ENCODE measurements around the gene HCRTR1.

Gene HCRTR1

DNA sequence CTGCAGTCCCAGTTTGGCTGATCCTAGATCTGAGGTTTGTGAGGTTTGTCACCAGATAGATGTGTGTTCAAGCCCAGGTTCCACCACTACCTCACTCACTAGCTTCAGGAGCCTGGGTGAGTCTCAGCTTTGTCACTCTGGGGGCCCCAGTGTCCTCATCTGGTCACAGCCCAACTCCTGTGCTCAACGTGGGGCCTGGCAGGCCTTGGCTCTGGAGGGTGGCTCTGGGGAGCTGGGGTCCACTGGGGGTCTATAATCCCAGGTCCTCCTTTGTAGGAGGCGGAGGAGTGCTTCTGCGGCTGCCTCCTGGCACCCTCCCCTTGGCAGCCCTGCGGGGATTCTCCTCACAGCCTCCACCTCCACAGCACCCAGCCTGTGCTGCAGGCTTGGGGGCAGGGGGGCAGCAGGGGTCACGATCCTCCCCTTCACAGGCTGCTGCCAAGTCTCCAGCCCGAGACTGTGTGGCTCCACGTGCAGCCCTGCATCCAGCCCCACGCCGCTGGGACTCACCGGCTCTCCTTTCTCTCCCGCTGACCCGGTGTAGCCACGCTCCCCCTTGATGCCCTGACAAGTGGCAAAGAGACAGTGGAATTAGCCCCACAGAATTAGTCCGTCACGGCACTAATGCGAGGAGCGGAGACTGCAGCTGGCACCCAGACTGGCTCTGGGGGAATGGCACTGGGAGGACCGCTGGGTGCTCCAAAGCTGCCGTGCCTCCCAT, 49.7 kb downstream of the HCRTR1 start:
- no peak for DNase-seq (ENCODE audit: low spot score)

DNA sequence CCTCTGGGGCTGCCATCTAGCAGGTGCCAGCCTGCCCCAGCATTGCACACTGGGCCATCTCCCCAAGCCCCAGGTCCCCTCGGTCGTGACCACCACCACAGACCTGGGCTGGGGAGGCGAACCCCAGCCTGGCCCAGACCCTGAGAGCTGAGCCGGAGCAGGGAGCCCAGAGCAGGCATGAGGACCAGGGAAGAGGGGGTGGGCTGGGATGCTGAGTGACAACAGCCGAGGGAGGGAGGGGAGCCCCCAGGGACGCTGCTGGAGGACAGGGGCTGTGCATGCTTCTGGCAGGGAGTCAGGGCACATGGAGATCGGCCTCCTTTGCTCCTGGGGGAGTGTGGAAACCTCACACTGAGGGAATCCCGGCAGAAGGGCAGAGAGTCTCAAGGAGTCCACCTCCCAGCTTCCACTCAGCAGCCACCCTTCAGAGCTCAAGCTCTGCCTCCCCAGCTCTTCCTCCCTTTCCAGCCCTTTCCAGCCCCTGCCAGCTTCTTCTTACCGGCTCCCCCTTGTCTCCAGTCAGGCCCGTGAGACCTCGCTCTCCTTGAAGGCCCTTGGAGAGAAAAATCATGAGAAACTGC, 50.9 kb downstream of the HCRTR1 start:
- DNase-seq (ENCODE audit: low spot score), result no peak

DNA sequence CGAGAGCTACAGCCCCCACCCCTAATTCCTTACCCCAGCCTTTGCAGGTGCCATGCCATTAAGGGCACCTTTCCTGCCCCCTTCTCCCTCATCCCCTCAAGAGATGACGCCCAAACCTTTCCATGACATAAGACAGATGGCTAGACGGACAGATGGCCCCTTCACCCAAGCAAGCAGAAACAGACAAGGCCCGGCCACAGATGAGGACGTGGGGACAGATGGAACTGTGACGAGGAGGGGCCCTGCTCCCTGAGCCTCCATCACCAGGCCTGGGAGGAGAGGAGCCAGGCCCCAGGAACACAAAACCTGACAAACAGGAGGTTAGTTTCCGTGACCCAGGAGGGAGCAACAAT, 51.9 kb downstream of the HCRTR1 start:
- no peak for DNase-seq (ENCODE audit: low spot score)

DNA sequence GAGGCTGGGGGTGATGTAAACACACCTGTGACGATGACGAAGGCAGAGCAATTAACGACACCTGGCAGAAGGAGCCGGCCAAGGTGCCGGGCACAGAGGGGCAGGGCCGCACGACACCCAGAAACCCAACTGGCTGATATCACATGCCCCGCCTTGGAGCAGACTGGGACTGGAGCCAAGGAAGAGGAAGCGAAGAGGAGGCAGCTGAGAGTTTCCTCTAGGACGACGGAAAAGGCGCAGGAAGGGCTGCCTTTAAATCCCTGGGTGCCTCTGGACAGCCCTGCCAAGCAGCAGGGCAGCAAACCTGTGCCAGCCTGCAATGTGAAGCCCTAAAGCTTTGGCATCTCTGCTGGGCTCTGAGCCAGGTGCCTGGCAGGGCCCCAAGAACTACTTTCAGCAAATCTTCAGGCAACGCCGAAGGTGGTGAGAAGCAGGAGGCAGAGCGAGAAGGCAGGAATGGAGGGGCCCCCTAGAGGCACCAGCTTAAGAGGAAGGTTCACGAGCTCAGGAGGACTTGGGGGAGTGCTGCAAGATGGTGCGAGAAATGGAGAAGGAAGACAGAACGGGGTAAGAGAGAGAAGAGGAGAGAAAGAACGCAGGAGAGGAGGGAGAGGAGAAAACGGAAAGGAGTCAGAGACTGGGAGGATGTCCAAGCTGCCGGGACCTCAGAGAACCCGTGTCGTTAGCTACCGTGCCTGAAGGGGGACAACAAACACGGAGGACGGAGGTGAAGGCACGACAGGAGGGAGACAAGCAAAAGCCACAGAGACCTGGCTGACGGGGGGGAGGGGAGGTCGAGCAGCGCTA, 52.5 kb downstream of the HCRTR1 start:
- no peak for DNase-seq (ENCODE audit: low spot score)

DNA sequence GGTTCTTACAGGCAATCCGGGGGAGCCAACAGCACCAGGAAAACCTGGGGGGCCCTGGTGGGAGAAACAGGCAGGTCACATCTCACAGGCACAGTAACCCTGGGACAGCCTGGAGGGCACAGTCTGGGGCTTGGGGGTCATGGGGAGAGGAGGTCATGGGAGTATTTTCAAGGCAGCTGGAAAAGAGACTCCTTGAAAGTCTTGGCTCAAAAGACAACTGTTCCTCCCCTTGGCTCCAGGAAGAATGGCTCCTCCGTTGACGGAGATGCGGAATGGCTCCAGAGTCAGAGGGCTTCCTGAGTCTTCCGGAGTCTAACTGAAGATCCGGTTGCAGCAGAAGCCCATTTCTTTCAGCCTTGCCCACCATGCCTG, 53.1 kb downstream of the HCRTR1 start:
- no peak for DNase-seq (ENCODE audit: low spot score)

DNA sequence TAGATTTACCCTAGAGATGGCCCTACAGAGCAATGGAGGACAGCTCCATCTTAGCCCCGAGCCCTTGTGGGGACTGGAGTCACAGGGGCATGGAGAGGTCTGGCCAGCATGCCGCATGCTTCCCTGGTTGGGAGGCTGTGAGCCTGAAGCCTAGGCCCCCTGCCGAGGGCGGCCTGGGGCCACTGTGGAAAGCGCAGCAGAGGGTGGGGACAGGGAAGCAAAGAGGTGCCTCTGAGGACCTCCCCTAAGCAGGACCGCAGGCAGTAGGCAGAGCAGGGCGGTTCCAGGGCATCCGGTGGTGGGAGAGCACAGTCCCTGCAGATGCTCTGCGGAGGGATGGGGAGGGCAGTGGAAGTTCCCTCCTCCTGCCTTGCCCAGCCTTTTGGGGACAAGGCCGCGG, 53.7 kb downstream of the HCRTR1 start:
- DNase-seq (ENCODE audit: low spot score), result no peak

DNA sequence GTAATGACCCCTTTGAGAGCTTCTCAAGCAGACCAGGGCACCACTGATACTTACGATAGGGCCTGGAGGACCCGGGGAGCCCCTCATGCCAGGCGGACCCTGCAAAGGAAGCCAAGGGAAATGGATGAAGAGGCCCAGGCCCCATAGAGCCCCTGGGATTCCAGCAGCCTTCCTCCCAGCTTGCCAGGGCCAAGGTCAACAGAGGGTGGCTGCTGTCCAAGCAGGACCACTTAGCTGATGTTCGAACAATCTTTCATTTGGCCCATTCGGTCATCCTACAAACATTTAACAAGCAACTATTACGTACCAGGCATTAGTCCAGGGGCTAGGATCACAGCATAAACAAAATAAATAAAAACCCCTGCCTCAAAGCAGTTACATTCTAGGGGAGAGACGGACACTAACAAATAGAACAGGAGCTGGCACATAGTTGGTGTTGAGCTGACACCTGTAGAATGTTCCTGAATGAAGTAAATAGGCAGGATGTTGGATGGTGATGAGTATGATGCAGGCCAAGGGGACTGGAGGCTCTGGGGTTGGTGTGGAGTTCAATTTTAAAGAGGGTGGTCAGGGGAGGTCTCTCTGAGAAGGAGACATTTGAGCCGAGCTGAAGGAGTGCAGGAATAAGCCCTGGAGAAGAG, 54.2 kb downstream of the HCRTR1 start:
- no peak for DNase-seq (ENCODE audit: low spot score)

DNA sequence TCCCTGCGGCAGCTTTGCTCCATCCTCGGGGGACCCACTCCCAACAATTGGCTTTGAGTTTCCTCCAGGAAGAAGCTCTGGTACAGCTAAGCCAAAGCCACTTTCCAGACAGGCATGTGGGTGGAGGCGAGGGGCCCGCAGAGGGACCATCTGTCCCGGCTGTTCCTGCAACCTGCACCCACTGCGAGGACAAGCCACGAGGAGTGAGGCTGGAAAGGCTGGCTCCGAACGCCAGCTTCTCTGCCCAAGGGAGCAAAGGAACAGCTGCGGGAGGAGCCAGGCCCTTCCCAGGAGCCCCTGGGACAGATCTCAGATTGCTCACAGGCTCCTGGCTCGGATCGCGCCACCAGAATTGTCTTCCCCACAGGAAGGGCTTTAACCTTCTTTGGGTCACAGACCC, 55.5 kb downstream of the HCRTR1 start:
- no peak for DNase-seq (ENCODE audit: low spot score)

DNA sequence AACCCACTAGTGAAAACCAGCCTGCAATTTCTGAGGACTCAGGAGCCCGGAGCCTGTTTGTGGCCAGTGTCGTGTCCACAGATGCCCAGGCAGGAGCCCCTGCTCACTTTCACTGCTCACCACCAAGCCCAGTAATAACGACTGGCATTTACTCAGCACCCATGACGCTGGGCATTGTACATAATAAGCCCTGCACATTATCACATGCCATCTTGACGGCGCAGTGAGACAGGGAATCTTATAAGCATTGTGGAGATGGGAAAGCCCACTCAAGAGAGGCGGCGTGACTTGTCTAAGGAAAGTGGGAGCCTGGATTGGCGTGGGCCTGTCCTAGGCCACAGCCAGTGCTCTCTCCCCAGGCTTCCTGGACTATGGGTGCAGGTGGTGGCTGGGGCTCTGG, 55.9 kb downstream of the HCRTR1 start:
- DNase-seq (ENCODE audit: low spot score), result no peak

DNA sequence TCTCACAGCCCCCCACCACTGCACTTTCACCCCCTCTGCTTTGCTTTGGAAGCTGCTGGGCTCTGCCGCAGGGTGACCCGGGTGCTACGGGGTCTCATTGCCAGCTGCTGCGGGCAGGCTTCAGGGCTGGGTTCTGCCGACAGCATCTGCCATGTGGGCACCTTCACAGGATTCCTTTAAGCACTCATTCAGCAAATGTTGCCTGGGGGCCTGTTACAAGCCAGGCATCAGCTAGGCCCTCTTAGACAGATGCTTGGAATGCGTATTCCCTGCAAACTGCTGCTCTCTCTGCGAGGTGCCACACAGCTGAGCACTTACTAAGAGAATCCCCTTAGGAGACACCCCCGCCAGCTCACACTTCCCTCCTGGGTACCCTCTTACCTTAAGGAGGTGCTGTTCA, 57.1 kb downstream of the HCRTR1 start:
- DNase-seq (ENCODE audit: low spot score), result no peak

DNA sequence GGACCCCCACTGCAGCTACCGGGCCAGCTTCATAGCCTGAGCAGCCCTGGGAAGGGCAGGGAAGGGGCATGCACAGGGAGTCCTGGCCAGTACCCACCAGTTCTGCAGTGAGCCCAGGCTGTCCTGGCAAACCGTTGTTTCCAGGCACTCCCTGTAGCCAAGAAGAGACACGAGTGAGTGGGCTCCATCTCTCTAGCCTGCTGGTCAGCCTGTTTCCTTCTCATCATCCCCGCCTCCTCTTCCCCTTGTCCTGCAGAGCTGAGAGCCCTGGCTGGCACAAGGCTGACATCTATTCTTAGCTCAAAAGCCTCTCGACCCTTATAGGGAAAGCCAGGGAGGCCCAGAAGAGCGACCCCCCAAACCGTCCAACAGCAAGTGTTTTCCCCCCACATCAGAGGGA, 57.7 kb downstream of the HCRTR1 start:
- DNase-seq (ENCODE audit: low spot score), result no peak

DNA sequence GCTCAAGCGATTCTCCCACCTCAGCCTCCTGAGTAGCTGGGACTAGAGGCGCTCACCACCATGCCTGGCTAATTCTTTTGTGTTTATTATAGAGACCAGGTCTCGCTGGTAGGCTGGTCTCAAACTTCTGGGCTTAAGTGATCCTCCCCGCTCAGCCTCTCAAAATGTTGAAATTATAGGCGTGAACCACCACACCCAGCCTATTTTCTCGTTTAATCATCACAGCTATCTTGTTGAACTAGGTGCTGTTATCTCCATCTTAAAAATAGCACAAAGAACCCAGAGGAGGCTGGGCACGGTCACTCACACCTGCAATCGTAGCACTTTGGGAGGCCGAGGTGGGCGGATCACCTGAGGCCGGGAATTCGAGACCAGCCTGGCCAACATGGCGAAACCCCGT, 58.3 kb downstream of the HCRTR1 start:
- no peak for DNase-seq (ENCODE audit: low spot score)
